ENCODE measurements around the gene PAPOLA.

The PAPOLA gene

GRCh38 chr14:96599076-96599475, 96.9 kb downstream of the PAPOLA start:
- H3K9me2 ChIP-seq (replicated peaks; ENCODE audit: insufficient read depth, low read length): no peaks in the 10 kb centered on the region
- no peak overlapping the region for H3K9ac ChIP-seq (ENCODE audit: low read length)
- H3K4me2 ChIP-seq (ENCODE audit: low read depth, low read length): no peak overlapping the region
- no peaks in the 10 kb centered on the region for H4K20me1 ChIP-seq (ENCODE audit: insufficient read depth, low read length)
- H2AFZ ChIP-seq (ENCODE audit: low read length): no peak overlapping the region
- no peak overlapping the region for H3K4me3 ChIP-seq (ENCODE audit: low read length)
- no peaks in the 10 kb centered on the region for H3F3A ChIP-seq (ENCODE audit: insufficient read depth, low read length)
- no peaks in the 10 kb centered on the region for H3K27me3 ChIP-seq (replicated peaks; ENCODE audit: insufficient read depth, low read length)
- DNase-seq: no peak
- no peak overlapping the region for H3K27ac ChIP-seq (ENCODE audit: low read length)
- no peaks in the 10 kb centered on the region for H3K9me3 ChIP-seq (replicated peaks; ENCODE audit: insufficient read depth, low read length)
- no peaks in the 10 kb centered on the region for H3K79me2 ChIP-seq (ENCODE audit: low read length)
- no peaks in the 10 kb centered on the region for H3K36me3 ChIP-seq (replicated peaks; ENCODE audit: insufficient read depth, low read length)
- TF ChIP-seq CTCF (IDR thresholded peaks at IDR 0.05; ENCODE audit: low read length) (no peak), EZH2phosphoT487 (IDR thresholded peaks at IDR 0.05; ENCODE audit: low read length) (no peak), EZH2 (optimal IDR thresholded peaks at IDR 0.05; ENCODE audit: low read depth, low read length) (no peak)
- no peaks in the 10 kb centered on the region for H3K4me1 ChIP-seq (ENCODE audit: low read length)

GRCh38 chr14:96602186-96602585, 100.0 kb downstream of the PAPOLA start:
- H3K4me1 ChIP-seq (ENCODE audit: low read length): no peaks in the 10 kb centered on the region
- no peak for DNase-seq
- H3K4me3 ChIP-seq (ENCODE audit: low read length): no peak overlapping the region
- no peaks in the 10 kb centered on the region for H3K9me3 ChIP-seq (replicated peaks; ENCODE audit: insufficient read depth, low read length)
- H2AFZ ChIP-seq (ENCODE audit: low read length): no peak overlapping the region
- H3K79me2 ChIP-seq (ENCODE audit: low read length): no peaks in the 10 kb centered on the region
- no peaks in the 10 kb centered on the region for H3F3A ChIP-seq (ENCODE audit: insufficient read depth, low read length)
- H3K36me3 ChIP-seq (replicated peaks; ENCODE audit: insufficient read depth, low read length): no peaks in the 10 kb centered on the region
- no peaks in the 10 kb centered on the region for H3K9me2 ChIP-seq (replicated peaks; ENCODE audit: insufficient read depth, low read length)
- H3K9ac ChIP-seq (ENCODE audit: low read length): no peak overlapping the region
- TF ChIP-seq EZH2 (optimal IDR thresholded peaks at IDR 0.05; ENCODE audit: low read depth, low read length) (no peak), EZH2phosphoT487 (IDR thresholded peaks at IDR 0.05; ENCODE audit: low read length) (no peak), CTCF (IDR thresholded peaks at IDR 0.05; ENCODE audit: low read length) (no peak)
- H4K20me1 ChIP-seq (ENCODE audit: insufficient read depth, low read length): no peaks in the 10 kb centered on the region
- no peaks in the 10 kb centered on the region for H3K27me3 ChIP-seq (replicated peaks; ENCODE audit: insufficient read depth, low read length)
- no peak overlapping the region for H3K4me2 ChIP-seq (ENCODE audit: low read depth, low read length)
- H3K27ac ChIP-seq (ENCODE audit: low read length): no peak overlapping the region

DNA sequence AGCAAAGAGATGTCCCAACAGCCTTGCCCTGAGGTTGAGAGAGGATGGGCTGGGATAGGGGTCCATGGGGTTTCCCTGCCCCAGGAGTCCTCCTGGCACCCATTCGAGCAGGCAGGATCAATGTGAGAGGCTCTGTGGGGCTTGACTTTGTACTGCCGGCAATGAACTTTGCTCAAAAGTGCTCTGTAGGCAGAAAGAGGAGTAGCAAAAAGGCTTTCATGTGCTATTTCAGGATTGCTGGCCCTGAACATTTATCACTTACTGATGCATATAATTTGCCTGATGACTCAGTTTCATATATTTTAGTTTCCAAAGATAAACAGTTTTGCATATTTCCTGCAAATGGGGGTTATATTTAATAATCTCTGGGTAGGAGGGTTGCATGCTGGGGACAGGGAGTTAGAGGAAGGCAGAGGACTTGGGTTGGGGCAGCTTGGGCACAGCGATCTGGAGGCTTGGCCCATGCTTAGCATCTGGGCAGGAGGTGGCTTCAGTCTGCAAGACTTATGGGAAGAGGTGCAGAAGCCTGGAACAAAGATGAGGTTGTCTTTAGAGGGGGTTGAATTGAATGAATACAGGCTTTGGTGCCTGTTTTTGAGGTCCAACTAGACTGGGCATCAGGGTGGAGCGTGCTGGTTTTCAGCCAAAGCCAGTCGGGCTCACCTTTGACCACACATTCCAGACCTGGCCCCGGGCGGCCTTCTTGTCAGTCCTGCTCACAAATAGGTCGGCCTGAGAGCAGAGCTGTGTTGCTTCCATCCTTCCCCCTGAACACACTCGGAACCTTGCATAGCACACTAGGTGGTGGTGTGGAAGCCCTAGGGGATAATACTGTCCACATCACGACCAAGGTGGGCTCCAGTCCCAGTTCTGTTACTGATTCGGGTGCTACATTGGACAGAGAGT, 101.4 kb downstream of the PAPOLA start:
- Histone ChIP-seq H3K9me2 (replicated peaks; ENCODE audit: insufficient read depth, low read length) (no peaks in the 10 kb centered on the region), H3K36me3 (replicated peaks; ENCODE audit: insufficient read depth, low read length) (no peaks in the 10 kb centered on the region), H3F3A (ENCODE audit: insufficient read depth, low read length) (no peaks in the 10 kb centered on the region), H4K20me1 (ENCODE audit: insufficient read depth, low read length) (no peaks in the 10 kb centered on the region), H3K27me3 (replicated peaks; ENCODE audit: insufficient read depth, low read length) (no peaks in the 10 kb centered on the region), H2AFZ (ENCODE audit: low read length) (no peak overlapping the region), H3K27ac (ENCODE audit: low read length) (no peak overlapping the region), H3K4me3 (ENCODE audit: low read length) (no peak overlapping the region), H3K4me1 (ENCODE audit: low read length) (no peaks in the 10 kb centered on the region), H3K9ac (ENCODE audit: low read length) (no peak overlapping the region), H3K4me2 (ENCODE audit: low read depth, low read length) (no peak overlapping the region), H3K9me3 (replicated peaks; ENCODE audit: insufficient read depth, low read length) (no peaks in the 10 kb centered on the region), H3K79me2 (ENCODE audit: low read length) (no peaks in the 10 kb centered on the region)
- TF ChIP-seq EZH2phosphoT487 (IDR thresholded peaks at IDR 0.05; ENCODE audit: low read length) (no peak), EZH2 (optimal IDR thresholded peaks at IDR 0.05; ENCODE audit: low read depth, low read length) (no peak), CTCF (IDR thresholded peaks at IDR 0.05; ENCODE audit: low read length) (no peak)
- no peak for DNase-seq
